Upper lobe of left lung (tissue), 6 donors: ENCODE data around the gene FRMPD4. TPM values are rescaled to one million over a fixed set of nuclear protein-coding genes. Genes with fewer than 3 reads are reported as not detected.

Experiments used
- ATAC-seq, 2 donors: fragments of 200-7000 bp; cut with Tn5 transposase; one replicate each; pipeline ENCODE4 v1.9.1; 2022; ENCODE audit warnings: mild to moderate bottlenecking in 2 of 2, moderate library complexity in 2 of 2; ENCODE audit not compliant: low FRiP score in 2 of 2
- DNase-seq, 2 donors: peaks; one replicate each; pipeline ENCODE4 v3.0.0-alpha.2; 2019 to 2020
- H3K27ac ChIP-seq, 4 donors: fragments of 200-600 bp; sonication (generic); one replicate each; pipeline ENCODE4 v1.5.1; 2016 to 2019
- H3K27me3 ChIP-seq, 4 donors: fragments of 200-600 bp; sonication (generic); one replicate each; pipeline ENCODE4 v1.5.1; 2017 to 2019
- H3K36me3 ChIP-seq, 4 donors: fragments of 200-600 bp; sonication (generic); one replicate each; pipeline ENCODE4 v1.5.1; 2016 to 2019
- H3K4me1 ChIP-seq, 4 donors: fragments of 200-600 bp; sonication (generic); one replicate each; pipeline ENCODE4 v1.5.1; 2018 to 2019
- H3K4me3 ChIP-seq, 4 donors: fragments of 200-600 bp; sonication (generic); one replicate each; pipeline ENCODE4 v1.5.1; 2017 to 2019; ENCODE audit warnings: mild to moderate bottlenecking in 2 of 4, moderate library complexity in 1 of 4
- H3K9me3 ChIP-seq, 4 donors: fragments of 200-600 bp; sonication (generic); one replicate each; pipeline ENCODE4 v1.5.1; 2018 to 2019
- EP300 ChIP-seq, 4 donors: sonication (generic); formaldehyde crosslinking; IDR thresholded peaks; one replicate each; pipeline ENCODE4 v1.5.1; 2017; ENCODE audit warnings: antibody characterized with exemption in 4 of 4, control low read depth in 2 of 4
- POLR2A ChIP-seq, 4 donors: fragments of 450-650 bp; IDR thresholded peaks; one replicate each; pipeline ENCODE4 v1.5.1; 2016 to 2017; ENCODE audit warnings: antibody characterized with exemption in 4 of 4, mild to moderate bottlenecking in 2 of 4
- POLR2AphosphoS5 ChIP-seq, 2 donors: sonication (generic); formaldehyde crosslinking; IDR thresholded peaks; one replicate each; pipeline ENCODE4 v1.5.1; 2017; ENCODE audit warnings: antibody characterized with exemption in 2 of 2
- WGBS, 2 donors: methylation state at CpG; one replicate each; pipeline ENCODE4 v1.1.5; 2017 to 2018; 5-methylcytosine and 5-hydroxymethylcytosine counted together
- total RNA-seq, 6 donors: library from RNA; depleted of rRNA in 4 of 6; stranded (reverse); fragments of >200 nt in 4 of 6; gene quantifications; one replicate each; pipeline versions ENCODE4 v1.1.0 to v1.2.1, GENCODE V29; 2016 to 2021
- TF ChIP-seq, protein P1 (sequence below), 6 experiments: fragments of 450-650 bp in 4 of 6; fragments of 200-600 bp in 2 of 6; sonication (generic) in 2 of 6; IDR thresholded peaks; one replicate each; pipeline ENCODE4 v1.5.1; 2016 to 2019; ENCODE audit warnings: antibody characterized with exemption in 6 of 6
- donor health status: DM: no; HTN: no; CAD: no; lungs with moderate emphysema.
- donor health status: DM: no; HTN: yes; CAD: no; lungs with severe emphysema.

Gene FRMPD4
- total RNA-seq, 6 donors from 2014 or later: 0.03 to 0.15 (median 0.10) TPM; not detected in 2

DNA sequence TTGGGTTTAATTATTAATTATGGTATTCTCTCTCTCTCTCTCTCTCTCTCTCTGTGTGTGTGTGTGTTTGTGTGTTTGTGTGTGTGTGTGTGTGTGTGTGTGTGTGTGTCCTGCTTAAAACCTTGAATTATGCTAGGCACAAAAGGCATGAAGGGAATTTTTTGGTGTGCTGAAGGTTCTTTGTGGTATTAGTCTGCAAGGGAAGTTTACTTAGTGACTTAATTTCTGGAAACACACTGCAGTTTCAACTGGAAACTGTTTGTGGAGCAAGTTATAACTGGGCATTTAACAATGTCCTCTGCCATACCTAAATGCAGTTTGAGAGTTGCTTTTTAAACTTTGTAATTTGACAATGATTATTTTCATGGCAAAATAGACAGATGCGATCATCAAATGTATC, 111.7 kb downstream of the FRMPD4 start:
- no peaks in the 10 kb centered on the region for H3K36me3 ChIP-seq
- DNase-seq (no peak), ATAC-seq (no peak)
- H3K4me1 ChIP-seq: no peaks in the 10 kb centered on the region
- 90 to 93% methylated on average over 1 of the region's 1 CpG for WGBS, 2 donors
- no peaks in the 10 kb centered on the region for H3K27me3 ChIP-seq
- H3K4me3 ChIP-seq: no peak overlapping the region
- no peak overlapping the region for H3K27ac ChIP-seq
- no peaks in the 10 kb centered on the region for H3K9me3 ChIP-seq
- TF ChIP-seq, protein P1, sequence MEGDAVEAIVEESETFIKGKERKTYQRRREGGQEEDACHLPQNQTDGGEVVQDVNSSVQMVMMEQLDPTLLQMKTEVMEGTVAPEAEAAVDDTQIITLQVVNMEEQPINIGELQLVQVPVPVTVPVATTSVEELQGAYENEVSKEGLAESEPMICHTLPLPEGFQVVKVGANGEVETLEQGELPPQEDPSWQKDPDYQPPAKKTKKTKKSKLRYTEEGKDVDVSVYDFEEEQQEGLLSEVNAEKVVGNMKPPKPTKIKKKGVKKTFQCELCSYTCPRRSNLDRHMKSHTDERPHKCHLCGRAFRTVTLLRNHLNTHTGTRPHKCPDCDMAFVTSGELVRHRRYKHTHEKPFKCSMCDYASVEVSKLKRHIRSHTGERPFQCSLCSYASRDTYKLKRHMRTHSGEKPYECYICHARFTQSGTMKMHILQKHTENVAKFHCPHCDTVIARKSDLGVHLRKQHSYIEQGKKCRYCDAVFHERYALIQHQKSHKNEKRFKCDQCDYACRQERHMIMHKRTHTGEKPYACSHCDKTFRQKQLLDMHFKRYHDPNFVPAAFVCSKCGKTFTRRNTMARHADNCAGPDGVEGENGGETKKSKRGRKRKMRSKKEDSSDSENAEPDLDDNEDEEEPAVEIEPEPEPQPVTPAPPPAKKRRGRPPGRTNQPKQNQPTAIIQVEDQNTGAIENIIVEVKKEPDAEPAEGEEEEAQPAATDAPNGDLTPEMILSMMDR (IDR thresholded peaks at IDR 0.05): no peak
- TF ChIP-seq EP300 (IDR thresholded peaks at IDR 0.05): no peak
- no peak for TF ChIP-seq POLR2A (IDR thresholded peaks at IDR 0.05)
- TF ChIP-seq POLR2AphosphoS5 (IDR thresholded peaks at IDR 0.05): no peak

DNA sequence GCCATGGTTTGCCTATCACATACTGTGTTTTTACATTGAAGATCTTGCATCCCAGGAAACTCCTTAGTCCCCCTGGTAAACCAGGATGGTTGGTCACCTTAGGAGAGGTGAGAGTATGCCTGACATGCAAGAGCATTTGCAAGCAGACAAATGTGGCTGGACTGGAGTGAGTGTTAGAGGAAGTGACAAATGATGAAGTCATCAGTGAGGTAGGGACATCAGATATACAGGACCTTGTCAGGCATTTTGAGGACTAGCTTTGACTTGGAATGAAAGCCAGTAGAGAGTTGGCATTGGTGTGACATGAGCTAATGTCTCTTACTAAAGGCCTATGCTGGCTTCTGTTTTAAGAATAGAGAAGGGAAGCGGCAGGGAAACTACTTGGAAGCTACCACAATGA, 124.9 kb downstream of the FRMPD4 start:
- Histone ChIP-seq H3K36me3 (no peaks in the 10 kb centered on the region), H3K27me3 (no peaks in the 10 kb centered on the region), H3K27ac (no peak overlapping the region), H3K4me1 (no peaks in the 10 kb centered on the region), H3K9me3 (no peaks in the 10 kb centered on the region), H3K4me3 (no peak overlapping the region)
- no peak for ATAC-seq
- 71 to 80% methylated on average over 1 of the region's 1 CpG for WGBS, 2 donors
- no peak for TF ChIP-seq EP300 (IDR thresholded peaks at IDR 0.05)
- TF ChIP-seq POLR2AphosphoS5 (IDR thresholded peaks at IDR 0.05): no peak
- TF ChIP-seq, protein P1 (IDR thresholded peaks at IDR 0.05): no peak
- no peak for TF ChIP-seq POLR2A (IDR thresholded peaks at IDR 0.05)
- DNase-seq: no peak

DNA sequence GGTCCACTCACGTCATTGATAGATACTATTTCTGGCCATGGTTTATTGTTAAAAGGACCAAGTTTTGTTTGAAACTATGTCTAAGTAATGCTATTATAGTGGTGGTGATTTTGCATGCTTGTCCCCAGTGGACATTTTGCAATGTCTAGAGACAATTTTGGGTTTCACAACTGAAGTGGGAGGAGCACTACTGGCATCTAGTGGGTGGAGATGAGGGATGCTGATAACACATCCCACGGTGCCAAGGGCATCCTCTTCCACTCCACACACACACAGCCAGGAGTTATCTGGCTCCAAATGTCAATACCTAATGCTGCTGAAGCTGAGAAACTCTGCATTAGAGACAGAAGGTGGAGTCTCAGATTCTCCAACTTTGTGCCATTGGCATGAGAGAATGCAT, 131.2 kb downstream of the FRMPD4 start:
- no peak for ATAC-seq
- H3K27me3 ChIP-seq: no peaks in the 10 kb centered on the region

DNA sequence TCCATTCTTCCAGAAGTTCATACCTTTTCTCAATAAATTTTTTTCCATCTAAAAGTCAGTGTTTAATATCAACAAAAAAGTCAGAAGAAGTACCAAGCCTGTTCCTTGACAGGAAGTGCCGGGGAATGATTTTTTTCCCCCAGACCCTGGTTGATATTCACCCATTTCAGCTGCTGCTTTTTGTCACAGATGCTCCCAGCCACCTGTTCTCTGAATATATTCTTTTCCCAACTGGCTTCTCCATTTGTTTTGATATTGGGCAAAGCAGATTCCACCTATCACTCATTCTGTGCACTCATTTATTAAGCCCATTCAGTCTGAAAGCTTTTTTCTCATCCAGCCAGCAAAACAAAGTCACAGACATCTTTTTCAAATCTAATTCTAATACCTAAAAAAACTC, 139.9 kb downstream of the FRMPD4 start:
- 86 to 91% methylated on average over 1 of the region's 1 CpG for WGBS, 2 donors

More for the DNA sequence above, 131.2 kb downstream of the FRMPD4 start:
- no peak overlapping the region for H3K27ac ChIP-seq
- TF ChIP-seq, protein P1 (IDR thresholded peaks at IDR 0.05): no peak
- TF ChIP-seq EP300 (IDR thresholded peaks at IDR 0.05) (no peak), POLR2A (IDR thresholded peaks at IDR 0.05) (no peak), POLR2AphosphoS5 (IDR thresholded peaks at IDR 0.05) (no peak)
- no peaks in the 10 kb centered on the region for H3K36me3 ChIP-seq
- DNase-seq: no peak
- no peak overlapping the region for H3K4me3 ChIP-seq
- WGBS, 2 donors: 43 to 64% methylated on average over 2 of the region's 2 CpGs
- H3K4me1 ChIP-seq: no peaks in the 10 kb centered on the region
- H3K9me3 ChIP-seq: no peaks in the 10 kb centered on the region

DNA sequence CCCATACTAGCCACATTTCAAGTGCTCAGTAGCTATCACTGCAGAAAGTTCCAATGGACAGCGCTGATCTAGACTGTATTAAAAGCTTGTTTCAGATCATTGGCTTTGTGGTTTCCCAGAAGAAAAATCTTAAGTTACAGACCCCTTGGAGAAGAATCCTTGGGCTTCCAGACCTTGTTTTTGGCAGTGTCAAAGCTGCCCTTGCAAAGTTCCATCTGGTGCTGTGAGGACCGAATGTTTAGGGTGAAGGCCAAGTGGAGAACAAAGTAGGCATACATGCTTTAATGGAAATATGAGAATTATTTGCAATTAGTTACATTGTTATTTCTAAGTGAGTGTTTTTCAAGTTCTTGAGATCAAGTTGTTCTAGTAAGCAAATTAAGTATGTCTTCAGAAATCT, 144.7 kb downstream of the FRMPD4 start:
- Histone ChIP-seq H3K4me1 (no peaks in the 10 kb centered on the region), H3K4me3 (no peak overlapping the region), H3K9me3 (no peaks in the 10 kb centered on the region), H3K36me3 (no peaks in the 10 kb centered on the region), H3K27ac (no peak overlapping the region), H3K27me3 (no peaks in the 10 kb centered on the region)
- 58 to 85% methylated on average over 2 of the region's 2 CpGs for WGBS, 2 donors
- TF ChIP-seq, protein P1 (IDR thresholded peaks at IDR 0.05): no peak
- TF ChIP-seq EP300 (IDR thresholded peaks at IDR 0.05) (no peak), POLR2AphosphoS5 (IDR thresholded peaks at IDR 0.05) (no peak), POLR2A (IDR thresholded peaks at IDR 0.05) (no peak)
- ATAC-seq: no peak
- DNase-seq: no peak

More for the DNA sequence above, 139.9 kb downstream of the FRMPD4 start:
- no peak for TF ChIP-seq POLR2A (IDR thresholded peaks at IDR 0.05)
- no peak for TF ChIP-seq POLR2AphosphoS5 (IDR thresholded peaks at IDR 0.05)
- no peak for TF ChIP-seq EP300 (IDR thresholded peaks at IDR 0.05)
- TF ChIP-seq, protein P1 (IDR thresholded peaks at IDR 0.05): no peak
- ATAC-seq (no peak), DNase-seq (no peak)
- no peak overlapping the region for H3K27ac ChIP-seq
- H3K27me3 ChIP-seq: no peaks in the 10 kb centered on the region
- no peaks in the 10 kb centered on the region for H3K9me3 ChIP-seq
- H3K36me3 ChIP-seq: no peaks in the 10 kb centered on the region
- H3K4me3 ChIP-seq: no peak overlapping the region
- no peaks in the 10 kb centered on the region for H3K4me1 ChIP-seq
